Inferior parietal cortex (tissue), 1 donor: Measurements from ENCODE around the gene SORCS2.

Source experiments
- DNase-seq: peaks from one replicate; pipeline ENCODE4 v3.0.0-alpha.2; 2016; ENCODE audit errors: extremely low spot score

The SORCS2 gene

GRCh38 chr4:7506572-7506971 is 314.2 kb downstream of the SORCS2 start:
- no peak for DNase-seq

DNA sequence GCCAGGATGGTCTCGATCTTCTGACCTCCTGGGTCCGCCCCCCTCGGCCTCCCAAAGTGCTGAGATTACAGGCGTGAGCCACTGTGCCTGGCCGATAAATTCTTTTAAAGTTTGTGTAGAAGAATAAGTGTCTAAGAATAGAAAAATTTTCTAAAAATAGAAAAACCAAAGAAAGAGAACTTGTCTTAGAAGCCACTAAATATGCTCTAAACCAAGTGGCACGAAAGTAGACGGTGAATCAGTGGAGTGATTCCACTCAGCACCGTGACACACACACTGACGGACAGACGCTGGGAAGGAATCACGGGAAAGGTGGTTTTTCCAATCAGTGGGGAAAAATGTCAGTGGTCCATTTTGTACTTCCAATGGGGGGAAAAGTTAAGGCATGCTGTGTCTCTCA is 315.0 kb downstream of the SORCS2 start:
- DNase-seq, result no peak

DNA sequence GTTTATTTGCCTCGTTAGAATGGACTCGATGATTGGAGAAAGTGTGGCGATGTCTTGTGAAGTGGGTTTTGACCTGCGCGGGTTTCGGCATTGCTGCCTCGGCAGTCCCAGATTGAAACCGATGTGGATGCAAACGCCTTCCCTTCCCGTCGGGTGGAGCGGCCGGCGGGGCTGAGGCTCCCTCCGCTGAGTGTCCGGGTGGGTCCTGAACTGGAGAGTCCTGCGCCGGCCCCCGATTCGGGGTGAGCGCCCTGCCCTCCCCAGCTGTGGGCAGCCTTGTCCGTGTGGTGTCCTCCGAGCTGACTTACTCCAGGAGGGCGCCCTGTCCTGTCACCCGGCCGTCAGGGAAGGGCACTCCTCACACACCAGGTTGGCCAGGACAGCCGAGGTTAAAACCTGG is 317.7 kb downstream of the SORCS2 start:
- DNase-seq, result no peak

DNA sequence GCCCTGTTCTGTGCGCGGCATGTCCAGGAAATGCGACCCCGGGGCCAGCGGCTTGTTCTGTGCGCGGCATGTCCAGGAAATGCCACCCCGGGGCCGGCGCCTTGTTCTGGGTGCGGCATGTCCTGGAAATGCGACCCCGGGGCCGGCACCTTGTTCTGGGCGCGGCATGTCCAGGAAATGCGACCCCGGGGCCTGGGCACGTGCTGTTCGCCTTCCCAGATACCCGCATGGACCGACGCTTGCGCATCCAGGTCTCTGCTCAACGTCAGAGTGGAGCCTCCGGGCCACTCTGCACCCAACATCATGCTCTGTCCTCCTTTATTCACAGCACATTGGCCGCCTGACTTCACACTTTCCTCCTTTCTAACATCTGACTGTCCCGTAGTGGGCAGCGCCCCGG is 318.2 kb downstream of the SORCS2 start:
- DNase-seq, result no peak

- DNase-seq, result no peak
These were observed 319.2 kb downstream of the SORCS2 start for GRCh38 chr4:7511525-7511924.

DNA sequence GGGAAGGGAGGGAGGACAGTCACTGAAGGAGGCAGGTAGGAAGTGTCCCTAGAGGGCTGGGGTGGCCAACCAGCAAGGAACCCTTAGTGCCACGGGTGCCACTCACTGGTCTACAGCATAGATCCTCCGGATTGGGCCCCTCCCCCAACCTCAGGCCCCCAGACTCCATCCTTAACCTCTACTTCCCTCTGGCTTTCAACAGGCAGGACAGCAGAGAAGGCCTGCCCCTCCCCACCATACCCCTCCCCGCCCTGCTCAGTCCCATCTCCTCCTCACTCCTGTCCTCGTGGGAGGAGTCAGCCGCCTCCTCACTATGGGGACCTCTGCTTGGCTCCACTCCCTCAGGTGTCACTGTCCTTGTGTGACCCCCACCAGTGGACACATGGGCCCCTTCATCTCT is 320.1 kb downstream of the SORCS2 start:
- DNase-seq, result no peak

DNA sequence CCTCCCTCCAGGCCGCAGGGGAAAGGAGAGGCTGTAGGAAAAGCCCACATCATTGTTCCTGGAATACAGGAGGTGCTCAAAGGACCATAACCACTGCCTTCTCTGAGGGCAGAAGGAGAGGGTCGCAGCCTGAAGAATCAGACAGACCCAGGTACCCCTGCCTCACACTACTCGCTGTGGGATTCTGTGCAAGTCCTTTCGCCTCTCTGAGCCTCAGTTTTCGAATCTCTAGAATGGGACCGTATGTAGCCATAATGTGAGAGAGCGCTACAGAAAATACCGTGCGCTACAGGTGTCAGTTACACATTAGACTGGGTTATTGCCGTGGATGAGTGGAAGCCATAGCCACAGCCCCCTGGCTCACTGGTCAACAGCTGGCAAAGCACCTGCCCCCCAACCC is 320.6 kb downstream of the SORCS2 start:
- DNase-seq, result no peak

GRCh38 chr4:7513671-7514070 is 321.3 kb downstream of the SORCS2 start:
- DNase-seq, result peak; percentile 21

DNA sequence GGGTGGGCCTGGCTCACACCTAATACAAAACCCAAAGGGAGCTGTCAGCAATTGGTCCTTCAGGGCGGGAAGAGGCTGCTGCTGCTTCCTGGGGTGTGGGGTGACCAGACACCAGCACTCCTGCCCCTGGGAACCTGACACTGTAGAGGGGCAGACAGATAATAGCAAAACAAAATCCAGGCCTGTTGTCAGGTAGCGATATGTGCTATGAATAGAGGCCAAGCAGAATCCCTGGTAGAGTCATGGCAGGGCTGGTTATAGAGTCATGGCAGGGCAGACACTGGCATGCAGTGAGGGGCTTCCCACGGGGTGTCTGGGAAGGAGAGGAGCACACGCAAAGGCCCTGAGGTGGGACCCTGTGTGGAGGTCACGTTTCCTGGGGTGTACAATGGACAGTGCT is 321.9 kb downstream of the SORCS2 start:
- no peak for DNase-seq

DNA sequence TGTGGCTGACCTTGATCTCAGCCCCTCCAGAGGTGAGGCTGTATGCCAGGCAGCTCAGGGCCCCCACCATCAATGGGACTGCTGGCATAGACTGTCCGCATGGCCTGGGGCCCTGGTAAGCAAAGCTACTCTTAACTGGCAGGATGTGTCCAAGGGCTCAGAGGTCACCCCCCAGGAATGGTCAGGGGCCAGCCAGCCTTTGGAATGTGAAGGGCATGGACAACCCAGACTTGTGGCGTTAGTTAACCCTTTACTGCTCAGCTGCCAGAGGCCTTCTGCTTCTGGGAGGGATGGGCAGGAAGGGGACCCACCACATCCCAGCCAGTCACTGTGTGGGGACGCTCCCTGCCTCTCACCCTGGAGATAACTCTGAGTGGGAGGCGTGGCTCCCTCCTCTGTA is 322.5 kb downstream of the SORCS2 start:
- no peak for DNase-seq

- no peak for DNase-seq
These were observed 323.1 kb downstream of the SORCS2 start for GRCh38 chr4:7515390-7515902.

DNA sequence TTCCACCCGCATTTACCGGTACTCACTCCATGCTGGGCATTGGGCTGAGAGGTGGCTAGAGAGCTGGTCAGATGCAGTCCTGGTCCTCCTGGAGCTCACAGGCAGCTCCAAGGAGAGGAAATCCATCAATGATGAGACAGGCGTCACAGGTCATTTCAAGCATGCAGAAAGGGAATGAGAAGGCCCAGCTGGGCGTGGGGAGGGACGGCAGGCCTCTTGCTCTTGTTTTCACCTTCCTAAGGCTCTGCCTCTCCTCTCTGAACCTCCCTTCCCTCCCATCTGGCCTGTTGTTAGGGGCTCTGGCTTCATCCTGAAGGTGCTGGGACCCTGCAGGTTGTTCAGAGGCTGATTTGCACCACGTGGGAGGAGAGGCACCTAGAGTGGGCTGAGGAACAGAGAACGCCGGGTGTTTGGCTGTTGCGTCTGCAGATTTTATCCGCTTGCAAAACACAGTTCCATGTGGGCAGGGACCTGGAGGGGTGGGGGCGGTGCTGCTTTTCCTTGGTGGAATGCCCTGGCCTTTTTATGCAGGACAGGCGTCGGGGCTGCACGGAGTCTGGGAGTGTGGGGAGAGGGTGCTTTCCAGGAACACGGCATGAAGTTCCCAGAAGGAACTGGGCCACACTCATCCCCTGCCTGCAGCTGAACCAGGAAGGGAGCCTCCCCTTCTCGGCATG is 323.9 kb downstream of the SORCS2 start:
- DNase-seq, result no peak

GRCh38 chr4:7516773-7517144 is 324.4 kb downstream of the SORCS2 start:
- DNase-seq, result no peak

GRCh38 chr4:7518871-7519637 is 326.7 kb downstream of the SORCS2 start:
- DNase-seq, result no peak

GRCh38 chr4:7519638-7520376 is 327.5 kb downstream of the SORCS2 start:
- no peak for DNase-seq

- no peak for DNase-seq
These were observed 329.3 kb downstream of the SORCS2 start for GRCh38 chr4:7521666-7522065.

GRCh38 chr4:7522452-7523220 is 330.3 kb downstream of the SORCS2 start:
- no peak for DNase-seq

- DNase-seq, result no peak
These were observed 331.2 kb downstream of the SORCS2 start for GRCh38 chr4:7523526-7523925.

DNA sequence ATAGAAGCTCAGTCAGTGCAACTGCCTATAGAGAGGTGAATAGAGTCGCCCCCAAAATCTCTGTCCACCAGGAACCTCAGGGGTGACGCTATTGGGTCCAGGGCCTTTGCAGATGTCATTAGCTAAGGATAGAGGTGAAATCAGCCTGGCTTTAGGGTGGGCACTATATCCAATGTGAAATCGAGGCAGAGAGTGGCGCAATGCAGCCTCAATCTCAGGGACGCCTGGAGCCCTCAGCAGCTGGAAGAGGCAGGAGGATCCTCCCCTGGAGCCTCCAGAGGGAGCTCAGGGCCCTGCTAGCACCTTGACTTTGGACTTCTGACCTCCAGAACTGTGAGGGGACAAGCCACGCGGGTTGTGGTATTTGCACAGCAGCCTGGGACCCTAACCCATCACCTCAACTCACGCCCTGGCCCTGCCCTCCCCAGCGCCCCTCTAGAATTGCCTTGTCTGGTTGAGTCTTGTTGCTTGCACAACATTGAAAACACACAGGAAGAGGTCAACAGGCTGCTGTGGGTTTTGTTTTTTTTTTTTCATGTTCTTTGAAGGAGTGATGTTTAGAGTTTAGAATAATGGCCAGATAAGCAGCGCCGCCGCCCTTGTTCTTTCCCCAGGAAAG is 331.8 kb downstream of the SORCS2 start:
- DNase-seq, result no peak

DNA sequence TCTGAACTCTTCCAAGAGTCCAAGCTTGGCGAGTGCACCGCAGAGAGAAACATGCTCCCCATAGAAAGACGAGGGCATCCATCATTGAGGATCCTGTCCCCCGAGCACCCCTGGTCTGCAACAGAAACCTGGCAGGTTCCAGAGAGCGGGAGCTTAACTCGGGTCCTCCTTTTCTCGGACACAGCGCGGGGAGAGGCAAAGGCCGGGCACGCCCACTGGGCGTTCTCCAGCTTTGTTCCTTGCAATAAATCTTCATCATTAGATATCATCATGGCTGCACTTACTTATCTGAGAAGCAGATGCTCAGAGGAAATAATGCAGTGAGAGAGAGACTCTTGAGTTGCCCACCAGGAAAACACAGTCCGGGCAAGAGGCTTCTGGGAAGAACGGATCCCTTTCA is 332.5 kb downstream of the SORCS2 start:
- no peak for DNase-seq

DNA sequence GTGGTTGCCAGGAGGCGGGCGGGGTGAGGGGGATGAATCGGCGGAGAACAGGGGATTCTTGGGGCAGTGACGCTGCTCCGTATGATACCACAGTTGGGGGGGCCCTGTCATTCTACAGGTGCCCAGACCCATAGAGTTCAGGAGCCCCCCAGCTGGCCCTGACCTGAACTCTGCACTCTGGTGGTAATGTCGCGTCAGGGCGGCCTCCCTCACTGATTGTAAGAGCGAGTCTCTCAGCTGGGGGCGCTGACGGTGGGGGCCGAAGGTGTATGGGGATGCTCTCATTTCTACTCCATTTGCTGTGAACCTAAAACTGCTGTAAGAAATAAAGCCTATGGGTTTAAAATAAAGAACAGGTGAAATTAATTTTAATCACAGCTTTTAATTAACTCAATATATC is 334.2 kb downstream of the SORCS2 start:
- DNase-seq, result no peak
